Lower leg skin (tissue), 3 donors: ENCODE measurements around the gene ATP2B3.

ENCODE experiments used
- CTCF ChIP-seq, 3 donors: fragments of 450-650 bp; IDR thresholded peaks; one replicate each; pipeline ENCODE4 v1.5.1; 2016; ENCODE audit warnings: antibody characterized with exemption in 3 of 3, mild to moderate bottlenecking in 3 of 3, moderate library complexity in 2 of 3
- POLR2A ChIP-seq, 2 donors: fragments of 450-650 bp; IDR thresholded peaks; one replicate each; pipeline ENCODE4 v1.6.1; 2016 to 2017; ENCODE audit warnings: antibody characterized with exemption in 2 of 2, mild to moderate bottlenecking in 1 of 2, moderate library complexity in 1 of 2

DNA sequence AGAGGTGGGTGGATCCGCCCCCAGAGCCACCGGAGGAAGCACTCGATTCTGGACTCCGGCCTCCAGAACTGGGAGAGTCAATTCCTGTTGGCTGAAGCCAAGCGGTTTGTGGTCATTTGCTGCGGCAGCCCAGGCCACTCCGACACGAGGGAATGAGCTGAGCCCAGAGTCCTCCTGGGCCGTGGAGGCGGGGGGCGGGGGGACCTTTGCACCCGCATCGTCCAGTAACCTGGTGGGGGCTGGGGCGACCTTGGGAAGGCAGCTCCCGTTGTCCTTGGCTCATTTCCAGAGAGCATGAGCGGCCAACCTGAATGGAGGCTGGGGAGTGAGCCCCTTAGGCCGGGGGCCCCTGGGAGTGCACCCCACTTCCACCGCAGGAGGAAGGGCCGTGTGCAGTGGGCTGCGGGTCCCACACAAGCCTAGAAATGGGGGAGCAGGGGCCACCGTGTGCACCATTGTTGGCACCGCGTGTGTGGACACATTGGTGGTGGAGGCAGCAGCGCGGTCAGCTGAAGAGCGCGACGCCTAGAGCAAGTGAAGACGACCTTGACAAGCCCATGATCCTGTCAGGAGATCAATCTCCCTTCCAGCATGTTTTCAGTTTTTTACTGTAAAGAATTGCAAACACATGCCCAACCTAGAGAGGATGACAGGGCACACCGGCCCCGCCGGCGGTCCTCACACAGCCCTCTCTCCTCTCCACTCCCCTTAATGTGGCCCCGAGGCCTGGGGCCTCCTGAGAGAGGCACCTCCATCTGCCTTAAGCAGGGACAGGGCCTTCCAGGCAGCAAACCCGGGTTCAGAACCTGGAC, 109.6 kb downstream of the ATP2B3 start:
- no peak for TF ChIP-seq CTCF (IDR thresholded peaks at IDR 0.05)
- TF ChIP-seq POLR2A (IDR thresholded peaks at IDR 0.05), result no peak
